GM18520 (cell line): ENCODE measurements around the gene SLC9A9.

Experiments
- ATAC-seq: cut with Tn5 transposase; IDR thresholded peaks from one replicate; pipeline ENCODE4 v1.9.1; 2021; ENCODE audit not compliant: unreplicated experiment

SLC9A9 gene

GRCh38 chr3:143764840-143765239 lies 83.4 kb downstream of the SLC9A9 start:
- no peak for ATAC-seq

DNA sequence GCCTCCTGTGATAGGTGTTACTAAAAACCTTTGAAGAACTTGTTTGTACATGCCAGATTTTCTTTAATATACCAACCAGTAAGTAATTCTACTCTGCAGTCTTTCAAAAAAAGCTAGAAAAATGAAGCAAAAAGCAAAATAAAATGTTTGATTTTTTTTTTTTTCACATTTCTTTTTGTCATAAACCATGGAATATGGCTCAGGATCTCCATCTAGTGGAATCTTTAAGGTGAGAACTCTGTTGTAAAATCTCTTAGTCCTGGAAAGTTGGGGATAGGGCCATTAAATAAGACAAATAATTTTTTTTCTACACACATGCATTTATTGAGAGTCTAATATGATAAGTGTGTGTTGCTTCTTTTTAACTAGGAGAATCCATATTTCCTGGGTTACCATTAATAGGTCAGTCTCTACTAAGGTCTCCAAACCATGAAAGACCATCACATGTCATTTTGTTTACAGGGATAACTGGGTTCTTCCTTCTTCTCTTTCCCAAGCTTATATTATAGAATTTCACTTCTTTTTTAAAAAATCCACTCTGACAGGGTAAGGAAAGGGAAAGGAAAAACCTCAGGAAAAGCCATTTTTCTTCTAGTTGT lies 84.6 kb downstream of the SLC9A9 start:
- no peak for ATAC-seq

DNA sequence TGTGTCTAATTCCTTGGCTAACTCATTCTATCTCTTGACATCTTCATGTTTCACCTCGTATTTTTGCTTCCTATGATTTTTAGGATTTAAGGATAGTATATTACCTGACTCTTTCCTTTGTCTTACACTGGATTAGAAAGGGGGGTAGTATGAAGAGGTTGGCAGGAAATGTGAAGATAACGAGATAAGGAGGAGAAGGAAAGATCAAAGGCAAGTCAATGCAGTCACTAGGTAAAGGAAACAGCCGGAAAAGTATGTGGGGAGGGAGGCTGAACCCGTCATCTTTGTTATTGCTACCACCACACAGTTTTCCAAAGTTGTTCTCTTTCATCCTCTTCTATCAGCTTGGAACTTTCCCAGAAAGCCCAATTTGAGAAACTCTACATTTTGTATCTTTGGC lies 90.6 kb downstream of the SLC9A9 start:
- ATAC-seq = no peak

DNA sequence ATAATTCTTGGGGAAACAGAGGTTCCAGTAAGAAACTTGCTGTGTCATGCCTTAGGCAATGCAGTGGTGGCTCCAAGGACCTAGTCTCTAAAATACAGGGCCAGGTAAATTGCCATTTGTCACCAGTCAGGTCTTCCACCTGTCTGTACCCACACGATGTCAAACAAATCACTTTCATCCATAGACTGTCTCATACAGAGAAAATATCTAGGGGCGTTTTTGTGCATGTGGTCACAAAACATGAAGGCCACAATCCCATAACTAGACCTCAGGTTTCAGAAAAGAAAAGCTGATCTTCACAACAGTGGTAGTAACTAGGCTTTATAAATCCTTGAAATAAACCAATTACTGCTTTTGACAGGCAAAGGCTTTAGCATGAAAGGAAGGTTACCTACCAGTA lies 92.3 kb downstream of the SLC9A9 start:
- ATAC-seq = no peak

DNA sequence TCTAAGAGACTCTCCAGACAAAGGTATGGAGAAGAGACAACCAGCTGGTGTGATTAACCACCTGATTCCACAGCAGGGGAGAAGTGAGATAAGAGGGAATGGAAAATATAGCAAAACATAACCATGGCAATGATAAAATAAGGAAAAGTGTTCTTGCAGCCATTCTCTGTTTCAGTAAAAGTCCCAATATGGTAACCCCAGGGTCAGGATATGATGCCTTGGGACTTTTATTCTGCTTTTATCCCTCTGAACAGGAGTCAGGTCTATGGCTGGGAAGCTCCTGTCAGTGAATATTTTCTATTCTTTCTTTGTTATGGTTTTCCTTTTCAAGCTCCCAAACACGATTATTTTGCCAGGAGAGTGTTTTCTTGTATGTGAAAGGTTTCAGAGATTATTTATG lies 94.2 kb downstream of the SLC9A9 start:
- ATAC-seq = no peak

- ATAC-seq = no peak
Observed at GRCh38 chr3:143753456-143753855, 94.8 kb downstream of the SLC9A9 start.

- no peak for ATAC-seq
Observed at GRCh38 chr3:143753006-143753405, 95.3 kb downstream of the SLC9A9 start.

- no peak for ATAC-seq
Observed at GRCh38 chr3:143751643-143752178, 96.6 kb downstream of the SLC9A9 start.

DNA sequence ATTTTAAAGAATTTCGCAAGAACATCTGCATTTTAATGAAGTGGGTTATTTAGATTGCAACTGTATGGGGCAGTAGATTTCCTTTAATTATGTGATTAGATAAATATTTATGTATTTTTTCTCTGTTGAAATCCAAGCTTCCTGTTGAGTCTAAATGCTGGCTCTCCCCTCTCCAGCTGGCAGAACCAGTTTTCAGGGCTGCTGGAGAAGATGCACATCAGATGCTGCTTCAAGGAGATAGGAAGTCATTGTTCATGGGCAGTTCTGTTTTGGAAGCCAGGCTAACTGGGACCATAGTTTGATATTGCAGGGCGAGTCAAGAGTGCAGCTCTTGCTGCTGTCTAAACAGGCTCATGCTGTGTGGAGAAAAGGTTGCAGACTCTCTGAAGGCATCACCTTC lies 97.4 kb downstream of the SLC9A9 start:
- ATAC-seq = no peak

GRCh38 chr3:143749926-143750325 lies 98.3 kb downstream of the SLC9A9 start:
- no peak for ATAC-seq

DNA sequence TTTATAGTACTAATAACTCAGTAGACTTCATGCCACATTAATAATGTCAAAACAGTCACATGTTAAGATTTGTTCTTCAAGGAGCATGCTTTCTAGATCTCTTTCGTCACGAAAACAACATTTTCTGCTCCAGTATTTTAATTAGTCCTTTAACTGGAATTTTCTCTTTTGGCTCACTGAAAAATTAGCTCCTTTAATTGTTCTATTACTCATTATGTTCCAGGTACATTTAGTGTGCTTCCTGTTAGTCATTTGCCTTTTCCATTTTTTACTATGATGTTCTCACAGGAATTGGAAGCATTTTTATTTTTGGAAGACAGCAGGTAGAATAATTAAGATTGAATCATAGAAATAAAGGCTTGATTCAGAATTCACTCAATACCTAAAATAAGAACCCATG lies 111.2 kb downstream of the SLC9A9 start:
- ATAC-seq = no peak

GRCh38 chr3:143736205-143736997 lies 111.9 kb downstream of the SLC9A9 start:
- no peak for ATAC-seq

DNA sequence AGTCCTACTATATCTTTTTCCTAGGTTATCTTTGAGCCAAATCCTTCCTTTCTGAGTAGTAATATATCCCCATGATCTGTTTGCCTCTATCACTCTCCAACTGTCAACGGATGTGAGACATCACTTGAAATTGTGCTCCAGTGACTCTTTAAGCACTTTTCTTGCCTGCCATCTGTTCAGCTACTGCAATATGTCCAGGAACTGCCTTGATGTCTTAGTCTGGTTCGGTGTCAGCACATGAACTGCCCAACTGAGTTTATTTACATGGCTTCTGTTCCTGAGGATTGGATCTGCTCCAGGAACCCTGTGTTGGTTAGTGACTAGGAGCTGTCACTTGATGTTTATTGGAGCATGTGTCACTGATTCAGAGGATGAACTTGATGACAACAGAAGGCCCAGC lies 116.5 kb downstream of the SLC9A9 start:
- no peak for ATAC-seq

- no peak for ATAC-seq
Observed at GRCh38 chr3:143731320-143731719, 116.9 kb downstream of the SLC9A9 start.

GRCh38 chr3:143727391-143727790 lies 120.9 kb downstream of the SLC9A9 start:
- ATAC-seq = no peak

DNA sequence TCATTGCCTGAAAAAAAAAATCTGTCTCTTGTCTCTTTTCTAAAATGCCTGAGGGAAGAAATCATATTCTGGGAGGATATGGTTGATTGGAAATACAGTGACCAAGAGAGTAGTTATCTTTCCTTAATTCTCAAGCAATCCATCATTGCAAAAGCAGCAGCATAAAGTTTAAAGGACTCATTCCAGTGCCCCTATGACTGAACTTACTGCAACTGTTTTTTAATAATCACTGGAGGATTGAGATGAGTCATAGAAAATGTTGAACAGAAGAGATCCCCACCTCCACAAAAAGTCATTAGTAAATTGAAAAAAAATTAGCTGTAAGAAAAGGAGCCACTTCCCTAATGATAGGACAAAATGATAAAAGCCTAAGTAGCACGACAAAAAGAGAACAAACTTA lies 121.5 kb downstream of the SLC9A9 start:
- ATAC-seq = no peak

- ATAC-seq = no peak
Observed at GRCh38 chr3:143720381-143720780, 127.9 kb downstream of the SLC9A9 start.

- no peak for ATAC-seq
Observed at GRCh38 chr3:143718463-143718862, 129.8 kb downstream of the SLC9A9 start.

- no peak for ATAC-seq
Observed at GRCh38 chr3:143716731-143717130, 131.5 kb downstream of the SLC9A9 start.

- no peak for ATAC-seq
Observed at GRCh38 chr3:143712522-143712921, 135.7 kb downstream of the SLC9A9 start.

DNA sequence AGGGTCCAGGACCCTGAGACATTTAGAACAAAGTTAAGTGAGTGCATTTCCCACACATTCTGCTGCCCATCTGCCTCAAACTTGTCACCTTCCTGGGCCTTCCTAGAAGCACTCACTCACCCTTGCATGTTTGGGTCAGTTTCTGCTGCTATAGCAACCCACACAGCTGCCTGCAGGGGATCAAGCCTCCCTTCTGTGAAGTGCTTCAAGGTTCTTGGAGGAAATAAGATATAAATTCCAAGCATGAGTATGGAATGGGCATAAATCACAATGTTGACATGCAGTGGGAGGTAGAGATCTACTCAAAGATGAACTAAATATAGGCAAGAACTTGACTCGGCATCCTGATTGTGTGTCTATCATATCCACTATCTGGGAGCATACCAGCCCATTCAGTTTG lies 140.4 kb downstream of the SLC9A9 start:
- ATAC-seq = no peak

GRCh38 chr3:143700431-143700975 lies 147.8 kb downstream of the SLC9A9 start:
- ATAC-seq = no peak
